OCI-LY7 (cell line): Measurements from ENCODE around the gene TMEM181. TPM values are rescaled to one million over a fixed set of nuclear protein-coding genes. Genes with fewer than 3 reads are reported as not detected.

ENCODE experiments used
- BruUV-seq: library from RNA; stranded (reverse); fragments of 400-500 nt; replicated peaks from 2 replicates; lab custom pipeline; 2021; lab: Mats Ljungman, UMichigan
- CTCF ChIA-PET: fragments of 300-600 bp; sonication (Branson Sonifier 250); formaldehyde crosslinking; loops from one replicate; lab custom pipeline; 2022; ENCODE audit warnings: antibody characterized with exemption; ENCODE audit not compliant: unreplicated experiment; lab: Charles Lee
- POLR2A ChIA-PET: fragments of 300-600 bp; sonication (Branson Sonifier 250); formaldehyde crosslinking; loops from one replicate; lab custom pipeline; 2022; ENCODE audit warnings: antibody characterized with exemption; lab: Charles Lee
- DNase-seq: peaks from one replicate; pipeline ENCODE4 v3.0.0-alpha.2; 2015; ENCODE audit warnings: low spot score
- H2AFZ ChIP-seq: fragments of 200-600 bp; sonication (generic), shearing (Covaris generic); 2 replicates; pipeline ENCODE4 v1.6.1; 2014; ENCODE audit warnings: mild to moderate bottlenecking, antibody characterized with exemption, low read length, moderate library complexity
- H3K27ac ChIP-seq: fragments of 200-600 bp; sonication (generic); 2 replicates; pipeline ENCODE4 v1.5.1; 2014; ENCODE audit warnings: mixed run types, low read depth, mild to moderate bottlenecking, moderate library complexity, low read length, inconsistent platforms; ENCODE audit not compliant: poor library complexity, severe bottlenecking
- H3K36me3 ChIP-seq: fragments of 200-600 bp; sonication (generic); 2 replicates; pipeline ENCODE4 v1.6.1; 2014; ENCODE audit warnings: mild to moderate bottlenecking, antibody characterized with exemption, low read length, moderate library complexity, mixed read lengths; ENCODE audit not compliant: insufficient read depth
- H3K4me1 ChIP-seq: fragments of 200-600 bp; sonication (generic); 2 replicates; pipeline ENCODE4 v1.5.1; 2014; ENCODE audit warnings: mild to moderate bottlenecking, low read length; ENCODE audit not compliant: insufficient read depth, poor library complexity, severe bottlenecking
- H3K4me2 ChIP-seq: fragments of 200-600 bp; sonication (generic); 2 replicates; pipeline ENCODE4 v1.6.1; 2014; ENCODE audit warnings: mild to moderate bottlenecking, low read length
- H3K4me3 ChIP-seq: fragments of 200-600 bp; sonication (generic); 2 replicates; pipeline ENCODE4 v1.5.1; 2014; ENCODE audit warnings: mild to moderate bottlenecking, low read depth, low read length; ENCODE audit not compliant: poor library complexity, severe bottlenecking
- H3K79me2 ChIP-seq: fragments of 200-600 bp; sonication (generic); 2 replicates; pipeline ENCODE4 v1.6.1; 2016; ENCODE audit warnings: low read depth, mild to moderate bottlenecking, low read length, moderate library complexity, mixed read lengths; ENCODE audit not compliant: insufficient read depth
- H3K9me2 ChIP-seq: fragments of 200-600 bp; sonication (generic); 2 replicates; pipeline ENCODE4 v1.6.1; 2016; ENCODE audit warnings: mild to moderate bottlenecking, low read length, mixed read lengths; ENCODE audit not compliant: insufficient read depth
- H3K9me3 ChIP-seq: fragments of 200-600 bp; sonication (generic); 2 replicates; pipeline ENCODE4 v1.6.1; 2014; ENCODE audit warnings: mild to moderate bottlenecking, mixed run types, low read length, mixed read lengths
- H4K20me1 ChIP-seq: fragments of 200-600 bp; sonication (generic); 2 replicates; pipeline ENCODE4 v1.6.1; 2014; ENCODE audit warnings: mild to moderate bottlenecking, antibody characterized with exemption, low read length, moderate library complexity, mixed read lengths; ENCODE audit not compliant: insufficient read depth
- CTCF ChIP-seq: fragments of 200-600 bp; sonication (generic); conservative IDR thresholded peaks from 2 replicates; pipeline ENCODE4 v1.5.1; 2014; ENCODE audit warnings: mild to moderate bottlenecking, antibody characterized with exemption, low read length, moderate library complexity, mixed read lengths
- EZH2phosphoT487 ChIP-seq: fragments of 200-600 bp; sonication (generic); IDR thresholded peaks from 2 replicates; pipeline ENCODE4 v1.6.1; 2018; ENCODE audit warnings: low read depth, borderline replicate concordance, mild to moderate bottlenecking, mixed run types, antibody characterized with exemption, low read length, moderate library complexity, mixed read lengths
- intact Hi-C: fragments of 100-400 bp; cut with micrococcal nuclease; formaldehyde crosslinking; loops from one replicate; pipeline ENCODE4 v1.10.0; 2022; ENCODE audit not compliant: unreplicated experiment
- total RNA-seq, 2 experiments: library from RNA; depleted of rRNA in 1 of 2; stranded (reverse); fragments of >200 nt in 1 of 2; shearing (Covaris generic) in 1 of 2; gene quantifications; 2 replicates each; pipeline ENCODE4 v1.2.3, GENCODE V29; 2014 to 2022

Gene TMEM181
- total RNA-seq, 2 experiments from 2014 or later, result 8.0 to 12.5 TPM

GRCh38 chr6:158570681-158570962 is 10.7 kb downstream of the TMEM181 start:
- BruUV-seq, result no TSS peak
- Histone ChIP-seq H3K4me3 (no peak overlapping the region), H3K4me1 (no peaks in the 10 kb centered on the region), H3K9me2 (no peaks in the 10 kb centered on the region), H4K20me1 (no peaks in the 10 kb centered on the region; the same call in 1 of the 2 replicates), H3K27ac (no peak overlapping the region), H3K4me2 (no peak overlapping the region), H3K79me2 (no peaks in the 10 kb centered on the region), H3K36me3 (peaks cover 14% of the 10 kb centered on the region; the same call in 1 of the 2 replicates), H3K9me3 (no peaks in the 10 kb centered on the region), H2AFZ (no peak overlapping the region)
- ChIA-PET POLR2A (interaction anchor here (0.7 kb wide), 1 partner anchor 14 kb away, joined by 6 read pairs; no protein-coding TSS in a partner anchor), CTCF (no interaction called here)
- intact Hi-C loops, result no loop called here
- no peak for DNase-seq
- no peak for TF ChIP-seq EZH2phosphoT487
- no peak for TF ChIP-seq CTCF

- TF ChIP-seq EZH2phosphoT487 (no peak), CTCF (no peak)
- no peaks in the 10 kb centered on the region for H3K4me1 ChIP-seq
- no peaks in the 10 kb centered on the region for H3K79me2 ChIP-seq
- no peak overlapping the region for H3K4me3 ChIP-seq
- H3K9me2 ChIP-seq, result no peaks in the 10 kb centered on the region
- intact Hi-C loops, result no loop called here
- DNase-seq, result no peak
- peaks cover 26% of the 10 kb centered on the region for H3K36me3 ChIP-seq
- H2AFZ ChIP-seq, result no peak overlapping the region
- ChIA-PET POLR2A (no interaction called here), CTCF (no interaction called here)
- H3K27ac ChIP-seq, result no peak overlapping the region
- BruUV-seq, result no TSS peak
- no peaks in the 10 kb centered on the region; the same call in 1 of the 2 replicates for H4K20me1 ChIP-seq
- H3K9me3 ChIP-seq, result no peaks in the 10 kb centered on the region
- no peak overlapping the region for H3K4me2 ChIP-seq
Observed at GRCh38 chr6:158571826-158572652, 12.1 kb downstream of the TMEM181 start.
